Measurements from ENCODE around the gene GTF3C1. TPM values are rescaled to one million over a fixed set of nuclear protein-coding genes. Genes with fewer than 3 reads are reported as not detected.

The GTF3C1 gene
- total RNA-seq, 2 experiments from 2014 or later, result 43.6 to 44.5 TPM

- H3K27ac ChIP-seq (ENCODE audit: low read depth in 1 of 2, low read length in 2 of 2), result no peak overlapping the region
- H3K9me3 ChIP-seq (ENCODE audit: control insufficient read depth in 1 of 2, insufficient read depth in 1 of 2, low read length in 2 of 2), result no peaks in the 10 kb centered on the region
- H3K9me3 Mint-ChIP-seq, result no peaks in the 10 kb centered on the region
- H3K4me1 ChIP-seq (ENCODE audit: insufficient read depth, low read length), result no peaks in the 10 kb centered on the region
- no peaks in the 10 kb centered on the region for H3K27me3 ChIP-seq (ENCODE audit: control insufficient read depth in 1 of 2, insufficient read depth in 2 of 2, low read length in 2 of 2)
- H3K36me3 Mint-ChIP-seq (ENCODE audit: low read depth), result peaks cover 96% of the 10 kb centered on the region
- H3K27me3 Mint-ChIP-seq, result no peaks in the 10 kb centered on the region
- DNase-seq (no peak), ATAC-seq (ENCODE audit: poor library complexity) (no peak)
- peaks cover 91% of the 10 kb centered on the region for H3K36me3 ChIP-seq (ENCODE audit: insufficient read depth, low read length)
- no peak overlapping the region for H3K4me3 ChIP-seq (ENCODE audit: low read length)
- H3K4me3 Mint-ChIP-seq, result no peak overlapping the region
- H3K4me1 Mint-ChIP-seq (ENCODE audit: low read depth), result no peaks in the 10 kb centered on the region
- intact Hi-C loops (cut with DNase I, micrococcal nuclease), result no loop called here
- no peak for TF ChIP-seq CTCF (IDR thresholded peaks at IDR 0.05)
- POLR2A ChIA-PET, result no interaction called here
- H3K27ac Mint-ChIP-seq, result no peak overlapping the region
- CTCF ChIA-PET, result no interaction called here
These were observed 76.4 kb downstream of the GTF3C1 start for GRCh38 chr16:27473101-27473900.

GRCh38 chr16:27472091-27473020 lies 77.4 kb downstream of the GTF3C1 start:
- ATAC-seq (ENCODE audit: poor library complexity) (no peak), DNase-seq (no peak)
- Mint-ChIP-seq H3K9me3 (no peaks in the 10 kb centered on the region), H3K36me3 (ENCODE audit: low read depth) (peaks cover 96% of the 10 kb centered on the region), H3K4me1 (ENCODE audit: low read depth) (no peaks in the 10 kb centered on the region), H3K27me3 (no peaks in the 10 kb centered on the region), H3K27ac (no peak overlapping the region), H3K4me3 (no peak overlapping the region)
- POLR2A ChIA-PET, result no interaction called here
- Histone ChIP-seq H3K4me3 (ENCODE audit: low read length) (no peak overlapping the region), H3K4me1 (ENCODE audit: insufficient read depth, low read length) (no peaks in the 10 kb centered on the region), H3K36me3 (ENCODE audit: insufficient read depth, low read length) (peaks cover 91% of the 10 kb centered on the region), H3K27me3 (ENCODE audit: control insufficient read depth in 1 of 2, insufficient read depth in 2 of 2, low read length in 2 of 2) (no peaks in the 10 kb centered on the region), H3K27ac (ENCODE audit: low read depth in 1 of 2, low read length in 2 of 2) (no peak overlapping the region), H3K9me3 (ENCODE audit: control insufficient read depth in 1 of 2, insufficient read depth in 1 of 2, low read length in 2 of 2) (no peaks in the 10 kb centered on the region)
- CTCF ChIA-PET, result no interaction called here
- intact Hi-C loops (cut with DNase I, micrococcal nuclease), result no loop called here
- no peak for TF ChIP-seq CTCF (IDR thresholded peaks at IDR 0.05)

GRCh38 chr16:27471661-27472060 lies 78.1 kb downstream of the GTF3C1 start:
- POLR2A ChIA-PET, result no interaction called here
- Histone ChIP-seq H3K27ac (ENCODE audit: low read depth in 1 of 2, low read length in 2 of 2) (no peak overlapping the region), H3K36me3 (ENCODE audit: insufficient read depth, low read length) (peaks cover 90% of the 10 kb centered on the region), H3K4me3 (ENCODE audit: low read length) (no peak overlapping the region), H3K27me3 (ENCODE audit: control insufficient read depth in 1 of 2, insufficient read depth in 2 of 2, low read length in 2 of 2) (no peaks in the 10 kb centered on the region), H3K9me3 (ENCODE audit: control insufficient read depth in 1 of 2, insufficient read depth in 1 of 2, low read length in 2 of 2) (no peaks in the 10 kb centered on the region), H3K4me1 (ENCODE audit: insufficient read depth, low read length) (no peaks in the 10 kb centered on the region)
- Mint-ChIP-seq H3K4me3 (no peak overlapping the region), H3K36me3 (ENCODE audit: low read depth) (peaks cover 96% of the 10 kb centered on the region), H3K27ac (no peak overlapping the region), H3K4me1 (ENCODE audit: low read depth) (peaks cover 3% of the 10 kb centered on the region), H3K27me3 (no peaks in the 10 kb centered on the region), H3K9me3 (no peaks in the 10 kb centered on the region)
- intact Hi-C loops (cut with DNase I, micrococcal nuclease), result no loop called here
- TF ChIP-seq CTCF (IDR thresholded peaks at IDR 0.05), result no peak
- DNase-seq, result no peak
- CTCF ChIA-PET, result no interaction called here
- ATAC-seq (ENCODE audit: poor library complexity), result no peak
